ENCODE results near the gene SRRM3.

GRCh38 chr7:76272142-76272541, 70.4 kb downstream of the SRRM3 start:
- TF ChIP-seq CTCF (optimal IDR thresholded peaks at IDR 0.05 in 1 of 3, IDR thresholded peaks at IDR 0.05 in 1 of 3, conservative IDR thresholded peaks at IDR 0.05 in 1 of 3; ENCODE audit: extremely low read depth in 1 of 3, insufficient read depth in 2 of 3, low read length in 3 of 3) (no peak), EZH2 (IDR thresholded peaks at IDR 0.05; ENCODE audit: low read length) (no peak)
